ENCODE data around the gene CHRNA10. TPM values are rescaled to one million over a fixed set of nuclear protein-coding genes. Genes with fewer than 3 reads are reported as not detected.

CHRNA10 gene
- total RNA-seq, 4 donors from 2014 or later, result 1.9 to 5.4 (median 3.5) TPM

GRCh38 chr11:3631331-3631730 lies 39.9 kb downstream of the CHRNA10 start:
- DNase-seq, result no peak
- H3K27ac ChIP-seq, result no peak overlapping the region

GRCh38 chr11:3627291-3627690 lies 43.9 kb downstream of the CHRNA10 start:
- no peaks in the 10 kb centered on the region for H3K9me3 ChIP-seq
- TF ChIP-seq POLR2A (IDR thresholded peaks at IDR 0.05), result no peak
- TF ChIP-seq CTCF (IDR thresholded peaks at IDR 0.05), result no peak
- H3K27ac ChIP-seq, result no peak overlapping the region
- no peaks in the 10 kb centered on the region for H3K36me3 ChIP-seq
- no peak for DNase-seq
- no peaks in the 10 kb centered on the region for H3K4me1 ChIP-seq
- no peak overlapping the region for H3K4me3 ChIP-seq
- no peaks in the 10 kb centered on the region for H3K27me3 ChIP-seq

More at GRCh38 chr11:3631331-3631730, 39.9 kb downstream of the CHRNA10 start:
- Histone ChIP-seq H3K9me3 (no peaks in the 10 kb centered on the region), H3K4me3 (no peak overlapping the region), H3K27me3 (no peaks in the 10 kb centered on the region), H3K4me1 (no peaks in the 10 kb centered on the region), H3K36me3 (no peaks in the 10 kb centered on the region)
- TF ChIP-seq POLR2A (IDR thresholded peaks at IDR 0.05) (no peak), CTCF (IDR thresholded peaks at IDR 0.05) (no peak)

- peak in 1 of 3 donors; percentile 62 for DNase-seq
- no peaks in the 10 kb centered on the region for H3K9me3 ChIP-seq
- H3K27ac ChIP-seq, result no peak overlapping the region
- no peaks in the 10 kb centered on the region for H3K4me1 ChIP-seq
- no peak for TF ChIP-seq POLR2A (IDR thresholded peaks at IDR 0.05)
- TF ChIP-seq CTCF (IDR thresholded peaks at IDR 0.05), result no peak
- H3K4me3 ChIP-seq, result no peak overlapping the region
- H3K36me3 ChIP-seq, result no peaks in the 10 kb centered on the region
- no peaks in the 10 kb centered on the region for H3K27me3 ChIP-seq
Measured at GRCh38 chr11:3626250-3626960, 44.8 kb downstream of the CHRNA10 start.

GRCh38 chr11:3623767-3624458 lies 47.3 kb downstream of the CHRNA10 start:
- H3K36me3 ChIP-seq, result no peaks in the 10 kb centered on the region
- H3K4me1 ChIP-seq, result no peaks in the 10 kb centered on the region
- no peak overlapping the region for H3K4me3 ChIP-seq
- no peaks in the 10 kb centered on the region for H3K27me3 ChIP-seq
- no peaks in the 10 kb centered on the region for H3K9me3 ChIP-seq
- DNase-seq, result no peak
- TF ChIP-seq POLR2A (IDR thresholded peaks at IDR 0.05) (no peak), CTCF (IDR thresholded peaks at IDR 0.05) (no peak)
- H3K27ac ChIP-seq, result no peak overlapping the region

- no peak for TF ChIP-seq CTCF (IDR thresholded peaks at IDR 0.05)
- no peak for TF ChIP-seq POLR2A (IDR thresholded peaks at IDR 0.05)
- H3K9me3 ChIP-seq, result no peaks in the 10 kb centered on the region
- no peak overlapping the region for H3K27ac ChIP-seq
- no peaks in the 10 kb centered on the region for H3K27me3 ChIP-seq
- no peaks in the 10 kb centered on the region for H3K36me3 ChIP-seq
- H3K4me1 ChIP-seq, result no peaks in the 10 kb centered on the region
- no peak for DNase-seq
- H3K4me3 ChIP-seq, result no peak overlapping the region
Measured at GRCh38 chr11:3623121-3623520, 48.1 kb downstream of the CHRNA10 start.

All from Peyer's patch (tissue), 4 donors.